GM18505 (cell line): ENCODE data around the gene DCUN1D4.

Experiments used
- ATAC-seq: cut with Tn5 transposase; IDR thresholded peaks from one replicate; pipeline ENCODE4 v1.9.1; 2021; ENCODE audit not compliant: unreplicated experiment
- POLR2A ChIP-seq: IDR thresholded peaks from 4 replicates; pipeline ENCODE4 v1.6.1; 2011; ENCODE audit warnings: borderline replicate concordance; ENCODE audit not compliant: insufficient read depth, insufficient read length; ENCODE audit errors: extremely low read depth

Gene DCUN1D4

GRCh38 chr4:51894059-51894645 lies 51.2 kb downstream of the DCUN1D4 start:
- no peak for TF ChIP-seq POLR2A
- no peak for ATAC-seq

DNA sequence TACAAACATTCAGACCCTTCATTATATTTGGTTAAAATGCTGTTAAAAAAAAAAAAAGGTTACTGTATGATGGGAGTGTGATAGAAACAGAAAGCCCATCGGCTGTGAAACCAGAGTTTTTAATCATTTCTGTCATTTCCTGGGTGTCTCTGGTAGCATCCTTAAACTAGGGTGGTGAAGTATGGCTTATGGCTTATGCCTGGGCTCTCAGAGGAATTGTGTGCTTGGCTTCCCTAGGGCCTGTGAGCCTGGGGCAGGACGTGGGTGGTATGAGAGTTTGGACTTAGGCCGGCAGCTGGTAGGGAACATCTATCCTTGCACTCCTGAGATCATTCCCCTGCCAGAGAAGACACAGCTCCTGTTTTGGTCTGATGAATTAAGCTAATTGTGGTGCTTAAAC lies 52.2 kb downstream of the DCUN1D4 start:
- no peak for TF ChIP-seq POLR2A
- peak; percentile 53 for ATAC-seq

GRCh38 chr4:51895816-51896408 lies 53.0 kb downstream of the DCUN1D4 start:
- peak; percentile 98 for ATAC-seq
- TF ChIP-seq POLR2A = no peak

- no peak for TF ChIP-seq POLR2A
- no peak for ATAC-seq
These were observed 58.4 kb downstream of the DCUN1D4 start for GRCh38 chr4:51901363-51901762.

DNA sequence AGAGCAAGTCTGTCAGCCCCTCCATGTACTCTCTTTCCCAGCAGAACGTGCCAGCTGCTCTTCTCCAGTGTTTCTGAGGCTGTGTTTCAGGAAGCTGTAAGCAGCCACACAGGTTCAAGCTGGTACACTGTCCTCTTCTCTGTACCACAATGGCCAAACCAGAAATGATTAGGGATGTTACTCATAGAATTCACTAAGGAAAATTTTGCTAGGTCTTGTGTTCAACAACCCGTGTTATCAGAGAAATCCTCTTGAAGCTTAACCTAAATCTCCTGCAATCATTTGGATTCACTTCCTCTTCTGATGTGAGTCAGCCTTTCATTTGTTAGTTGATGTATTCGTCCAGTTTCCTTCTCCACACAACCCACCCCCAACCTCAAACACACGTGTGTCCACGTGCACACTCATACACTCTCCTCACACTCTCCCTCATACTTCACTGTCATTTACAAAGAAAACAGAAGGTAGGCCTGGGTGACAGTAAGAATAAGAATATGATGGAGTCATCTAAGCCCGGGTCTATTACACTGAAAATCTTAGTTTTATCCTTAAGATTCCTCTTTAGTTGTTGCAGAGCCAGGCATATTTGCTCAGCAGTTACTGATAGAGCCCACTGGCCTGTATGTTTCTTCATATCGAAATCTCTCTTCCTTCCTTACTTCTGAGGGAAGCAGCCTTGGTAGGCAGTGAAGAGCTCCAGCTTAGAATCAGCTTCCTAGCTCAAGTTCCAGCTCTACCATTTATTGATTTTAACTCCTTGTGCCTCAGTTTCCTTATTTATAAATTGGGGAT lies 63.4 kb downstream of the DCUN1D4 start:
- peak; percentile 99 for ATAC-seq
- TF ChIP-seq POLR2A = no peak

DNA sequence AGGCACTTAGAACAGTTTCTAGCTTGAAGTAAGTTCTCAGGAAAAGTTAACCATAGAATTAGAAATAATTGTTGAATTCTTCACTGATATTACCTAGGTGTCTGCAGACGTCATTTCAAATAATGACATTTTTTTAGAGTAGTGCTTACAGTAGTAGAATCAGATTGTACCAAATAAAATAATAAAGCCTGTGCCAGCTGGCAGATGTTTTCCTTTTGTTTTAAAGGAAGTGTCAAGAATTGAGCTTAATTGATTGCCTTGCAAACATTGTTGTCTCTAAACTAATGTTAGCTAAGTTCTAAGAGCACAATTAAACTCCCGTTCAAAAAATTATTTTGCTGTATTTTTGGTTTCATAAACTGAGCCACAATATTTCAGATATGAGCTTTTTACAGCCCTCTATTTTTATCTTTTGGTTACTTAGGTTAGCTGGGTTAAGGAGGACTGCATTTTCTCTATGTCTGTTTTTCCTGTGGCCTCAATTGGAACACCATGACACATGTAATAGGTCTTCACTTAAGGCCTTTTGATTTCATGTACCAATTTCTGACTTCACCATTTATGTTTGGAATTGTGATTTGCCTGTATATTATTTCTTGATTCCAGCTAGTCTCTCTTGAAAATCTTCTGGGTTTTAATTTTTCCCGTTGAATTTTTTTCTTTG lies 64.2 kb downstream of the DCUN1D4 start:
- ATAC-seq = no peak
- no peak for TF ChIP-seq POLR2A

- no peak for ATAC-seq
- no peak for TF ChIP-seq POLR2A
These were observed 66.3 kb downstream of the DCUN1D4 start for GRCh38 chr4:51909236-51909703.

DNA sequence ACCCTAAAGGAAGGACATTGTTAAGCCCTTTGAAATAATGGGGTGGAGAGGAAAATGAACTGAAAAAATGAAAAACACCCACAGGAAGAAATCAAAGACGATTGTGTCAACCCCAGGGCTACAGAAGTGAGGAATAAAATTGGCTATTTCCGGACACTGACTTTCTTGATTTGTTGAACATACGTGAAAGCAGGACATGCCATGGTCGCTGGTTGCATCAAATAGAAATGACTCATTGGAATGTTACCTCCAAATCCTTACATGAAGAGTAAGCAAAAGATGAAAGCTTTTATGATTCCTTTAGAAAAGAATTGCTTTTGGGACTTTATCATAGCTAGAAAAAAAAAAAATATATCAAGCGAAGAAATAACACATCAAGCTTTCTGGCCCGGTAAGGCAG lies 75.3 kb downstream of the DCUN1D4 start:
- no peak for TF ChIP-seq POLR2A
- ATAC-seq = no peak

GRCh38 chr4:51923343-51923742 lies 80.4 kb downstream of the DCUN1D4 start:
- no peak for TF ChIP-seq POLR2A
- no peak for ATAC-seq

- no peak for TF ChIP-seq POLR2A
- ATAC-seq = no peak
These were observed 82.4 kb downstream of the DCUN1D4 start for GRCh38 chr4:51925307-51925706.

GRCh38 chr4:51930557-51930956 lies 87.6 kb downstream of the DCUN1D4 start:
- ATAC-seq = no peak
- no peak for TF ChIP-seq POLR2A

GRCh38 chr4:51931461-51931860 lies 88.5 kb downstream of the DCUN1D4 start:
- no peak for TF ChIP-seq POLR2A
- ATAC-seq = no peak

GRCh38 chr4:51932261-51932660 lies 89.3 kb downstream of the DCUN1D4 start:
- ATAC-seq = no peak

More at GRCh38 chr4:51932261-51932660, 89.3 kb downstream of the DCUN1D4 start:
- no peak for TF ChIP-seq POLR2A
